GM21786 (cell line): Measurements from ENCODE around the gene ANKRD22.

Experiments
- ATAC-seq: cut with Tn5 transposase; IDR thresholded peaks from one replicate; pipeline ENCODE4 v1.9.1; 2021; ENCODE audit not compliant: unreplicated experiment

ANKRD22 gene

DNA sequence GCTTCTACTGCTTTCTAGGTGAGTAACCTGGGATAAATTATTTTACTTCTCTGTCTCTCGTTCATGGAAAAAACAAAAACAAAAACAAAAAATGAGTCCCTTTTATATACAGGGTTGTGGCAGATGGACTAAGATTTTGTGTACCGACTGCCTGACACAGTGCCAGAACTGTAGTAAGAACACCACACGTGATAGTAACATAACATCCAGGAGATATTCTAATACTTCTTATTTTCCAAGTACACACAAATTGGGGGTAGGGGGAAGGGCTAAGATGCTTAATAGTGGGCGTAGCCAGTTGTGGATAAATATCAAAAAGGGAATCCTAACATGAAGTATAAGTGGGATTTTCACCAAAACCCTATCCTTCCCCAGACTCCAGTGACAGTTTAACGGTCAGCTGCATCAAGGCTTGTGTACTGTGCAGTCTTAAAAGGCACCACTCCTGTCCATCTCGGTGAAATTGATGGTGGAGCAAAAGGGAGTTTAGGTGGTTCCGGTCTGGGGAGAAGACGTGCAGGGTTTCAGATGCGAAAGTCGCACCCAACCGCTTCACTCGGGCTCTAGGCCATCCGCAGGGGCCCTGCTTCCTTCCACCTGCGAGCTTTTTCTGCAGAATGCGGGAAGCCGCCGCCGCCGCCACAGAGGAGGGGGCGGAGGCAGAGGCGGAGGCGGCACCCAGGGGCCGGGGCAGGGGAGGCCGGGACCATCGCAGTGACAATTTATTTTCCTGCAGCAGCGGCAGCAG, 28.1 kb upstream of the ANKRD22 start, which contains the start of gene STAMBPL1:
Gene STAMBPL1 (plus strand): TSS at position 712 of the 748 bp plus-strand sequence. CDS start 21,464 bp downstream, outside the sequence.
- peak; percentile 53 for ATAC-seq

DNA sequence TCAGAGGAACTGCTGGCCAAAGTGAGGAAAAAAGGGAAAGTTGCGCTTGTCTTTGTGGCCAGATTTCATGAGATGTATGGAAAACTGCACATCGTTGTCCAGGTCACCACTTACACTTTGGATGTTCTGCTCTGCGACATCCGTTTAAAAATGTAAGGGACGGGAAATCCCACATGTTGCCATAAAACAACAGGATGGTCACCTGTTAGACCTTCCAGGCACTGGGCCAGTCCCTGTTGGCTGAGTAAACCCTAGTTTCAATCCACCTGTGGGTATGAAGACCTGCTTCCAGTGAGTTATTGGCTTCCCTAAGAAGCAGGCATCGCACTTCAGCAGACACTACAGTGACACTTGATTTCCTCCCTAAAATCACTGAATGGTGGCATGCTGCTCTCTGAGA, 25.7 kb upstream of the ANKRD22 start:
- no peak for ATAC-seq

GRCh38 chr10:88875081-88875480, 23.4 kb upstream of the ANKRD22 start:
- no peak for ATAC-seq

DNA sequence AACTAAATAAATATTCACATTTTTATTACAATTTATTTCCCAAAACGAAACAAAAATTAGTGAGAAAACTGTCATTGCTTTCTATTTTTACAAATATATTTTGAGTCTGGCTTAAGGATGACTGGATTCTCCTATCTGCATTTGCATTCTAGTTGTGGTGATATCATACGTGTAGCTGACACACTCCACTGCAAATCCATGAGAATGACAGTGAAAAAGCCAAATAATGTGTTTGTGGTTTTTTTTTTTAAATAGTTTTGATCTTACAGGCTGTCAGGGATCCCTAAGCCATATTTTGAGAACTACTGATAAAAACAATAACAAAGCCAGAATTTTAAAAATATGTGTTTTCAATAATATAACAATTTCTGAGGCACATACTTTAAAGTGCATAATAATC, 22.6 kb upstream of the ANKRD22 start:
- no peak for ATAC-seq

GRCh38 chr10:88873757-88874156, 22.1 kb upstream of the ANKRD22 start:
- ATAC-seq, result no peak

GRCh38 chr10:88870089-88870488, 18.4 kb upstream of the ANKRD22 start:
- ATAC-seq, result no peak

DNA sequence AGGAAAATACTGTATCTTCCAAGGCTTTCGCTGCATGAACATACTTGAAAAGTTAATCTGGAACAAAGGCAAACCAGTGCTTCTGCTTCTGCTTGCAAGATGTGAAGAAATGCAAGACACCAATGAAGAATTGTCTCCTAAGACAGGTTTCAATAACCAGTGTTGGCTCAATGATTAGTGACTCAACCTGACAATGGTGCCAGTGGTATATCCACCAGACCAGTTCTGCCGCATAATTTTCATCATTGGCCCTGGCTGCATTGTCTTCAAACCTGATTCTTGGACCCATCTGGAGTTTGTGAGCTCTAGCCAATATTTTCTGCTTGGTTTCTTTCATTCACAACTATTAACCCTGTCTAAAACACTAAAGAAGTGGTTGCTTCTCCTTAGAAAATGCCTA, 14.8 kb upstream of the ANKRD22 start:
- ATAC-seq, result no peak

- ATAC-seq, result no peak
Observed at GRCh38 chr10:88865281-88865876, 13.7 kb upstream of the ANKRD22 start.

DNA sequence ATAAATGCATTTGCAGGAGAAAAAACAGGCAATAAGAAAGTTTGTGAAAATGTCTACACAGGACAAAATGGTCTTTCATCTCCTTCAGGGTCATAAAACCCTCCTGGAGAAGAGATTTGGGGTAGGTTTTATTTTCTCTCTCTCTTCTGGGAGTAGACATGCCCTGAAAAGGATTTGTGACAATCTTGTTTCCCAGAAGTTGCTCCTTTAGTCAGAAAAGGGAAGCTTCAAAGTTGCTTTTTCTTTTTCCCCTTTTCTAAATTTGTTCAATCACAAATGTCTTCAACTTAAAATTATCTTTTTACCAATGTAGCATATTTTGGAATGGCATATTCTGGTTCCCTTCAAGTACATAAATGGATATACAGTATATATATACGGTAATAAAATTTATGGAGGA, 9.4 kb upstream of the ANKRD22 start:
- ATAC-seq, result no peak

DNA sequence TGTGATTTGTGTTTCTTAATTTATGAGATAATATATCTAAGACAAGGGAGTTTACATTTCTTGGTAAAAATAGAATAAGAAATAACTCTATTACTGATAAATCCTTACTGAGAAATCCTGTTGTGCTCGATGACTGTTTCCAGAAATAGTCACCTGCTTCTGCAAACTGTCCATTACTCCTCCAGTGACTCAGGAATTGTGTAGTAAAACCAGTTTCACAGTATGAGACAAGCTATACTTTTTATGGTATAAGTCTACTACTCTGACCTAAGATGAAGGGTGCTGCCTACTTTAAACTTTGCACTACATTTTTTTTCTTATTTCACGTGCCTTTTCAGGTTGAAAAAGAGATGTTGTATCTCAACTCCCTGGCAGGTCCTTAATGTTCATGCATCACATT, 6.8 kb upstream of the ANKRD22 start:
- ATAC-seq, result no peak

GRCh38 chr10:88857831-88858230, 6.2 kb upstream of the ANKRD22 start:
- ATAC-seq, result no peak

DNA sequence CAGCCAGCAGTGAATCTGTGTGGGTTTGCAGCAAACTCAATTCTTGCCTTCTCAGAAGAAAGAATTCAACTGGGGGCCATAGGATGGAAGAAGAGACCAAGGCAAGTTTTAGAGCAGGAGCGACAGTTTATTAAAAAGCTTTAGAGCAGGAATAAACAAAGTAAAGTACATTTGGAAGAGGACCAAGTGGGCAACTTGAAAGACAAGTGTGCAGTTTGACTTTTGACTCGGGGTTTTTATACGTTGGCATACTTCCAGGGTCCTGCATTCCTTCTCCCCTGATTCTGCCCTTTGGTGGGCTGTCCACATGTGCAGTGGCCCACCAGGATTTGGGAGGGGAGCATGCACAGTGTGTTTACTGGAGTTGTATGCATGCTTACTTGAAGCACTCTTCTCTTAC, 3.0 kb upstream of the ANKRD22 start:
- no peak for ATAC-seq

- ATAC-seq, result no peak
Observed at GRCh38 chr10:88853155-88853881, 1.7 kb upstream of the ANKRD22 start.

DNA sequence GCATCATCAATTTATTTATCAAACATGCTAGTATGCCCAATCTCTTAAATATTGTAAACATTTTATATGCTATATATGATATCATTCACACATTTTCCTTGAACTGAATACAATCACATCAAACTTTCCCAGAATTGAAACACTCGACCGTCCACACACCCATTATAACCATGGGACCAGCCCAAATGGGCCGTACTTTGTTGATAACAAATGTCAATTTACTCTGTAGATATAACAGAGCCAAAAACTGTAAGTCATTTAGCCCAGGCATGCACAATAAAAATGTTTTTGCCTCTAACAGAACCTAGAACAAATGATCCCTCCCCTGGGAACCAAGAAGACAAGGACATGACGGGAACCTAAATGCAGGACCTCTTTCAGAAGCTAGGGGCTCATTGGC, 683 bp upstream of the ANKRD22 start:
- ATAC-seq, result no peak

DNA sequence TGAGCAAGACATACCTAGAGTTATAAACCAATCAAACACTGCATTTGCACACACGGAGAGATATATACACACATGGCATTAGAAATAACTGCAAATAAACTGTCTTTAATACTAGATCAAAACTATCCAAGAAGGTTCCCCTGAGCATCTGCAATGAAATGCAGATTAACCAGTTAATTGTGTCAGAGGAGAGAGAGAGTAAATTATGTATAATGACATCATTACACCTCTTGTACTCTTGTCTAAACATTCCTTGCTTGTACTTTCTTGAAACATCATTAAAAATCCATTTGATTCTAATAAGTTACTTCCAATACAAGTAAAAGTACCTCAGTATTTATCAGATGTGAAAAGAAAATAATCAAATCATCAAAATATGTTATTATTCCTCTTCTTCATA, 932 bp downstream of the ANKRD22 start:
- no peak for ATAC-seq

- no peak for ATAC-seq
Observed at GRCh38 chr10:88849234-88849633, 2.4 kb downstream of the ANKRD22 start.

DNA sequence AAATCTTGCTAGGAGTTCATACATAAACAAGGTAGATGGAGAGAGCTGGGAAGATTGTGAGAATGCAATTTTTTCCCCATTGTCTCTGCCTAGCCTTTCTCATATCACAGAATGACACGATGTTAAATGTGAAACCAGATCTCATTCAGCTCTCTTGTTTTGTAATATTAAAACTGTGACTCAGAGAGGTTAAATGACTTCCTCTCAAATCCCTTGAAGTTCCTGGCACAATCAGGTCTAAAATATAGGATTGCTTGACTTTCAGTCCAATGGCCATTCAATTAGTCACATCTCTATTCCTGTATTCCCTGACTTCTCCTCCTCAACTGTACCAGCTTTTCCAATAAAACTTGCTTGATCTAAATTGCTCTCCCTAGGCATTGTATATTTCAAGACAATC, 3.1 kb downstream of the ANKRD22 start:
- ATAC-seq, result no peak

DNA sequence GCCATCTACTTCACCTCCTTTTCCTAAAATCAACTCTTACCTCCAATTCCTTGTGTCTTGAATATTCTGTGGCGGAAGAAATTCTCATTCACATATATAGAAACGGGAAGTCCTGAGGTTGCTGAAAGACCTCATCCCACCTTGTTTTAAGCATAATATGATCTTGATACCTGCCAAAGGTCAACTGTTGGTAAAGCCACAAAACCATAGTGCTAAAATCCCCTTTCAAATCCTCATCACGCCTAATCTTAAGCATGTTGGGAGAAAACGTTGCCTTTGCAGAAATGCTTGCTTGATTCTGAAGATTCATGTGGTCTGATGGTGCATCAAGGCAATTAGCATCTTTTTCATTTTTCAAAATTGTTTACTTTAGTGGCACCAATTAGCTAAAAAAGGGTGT, 8.5 kb downstream of the ANKRD22 start:
- ATAC-seq, result no peak

DNA sequence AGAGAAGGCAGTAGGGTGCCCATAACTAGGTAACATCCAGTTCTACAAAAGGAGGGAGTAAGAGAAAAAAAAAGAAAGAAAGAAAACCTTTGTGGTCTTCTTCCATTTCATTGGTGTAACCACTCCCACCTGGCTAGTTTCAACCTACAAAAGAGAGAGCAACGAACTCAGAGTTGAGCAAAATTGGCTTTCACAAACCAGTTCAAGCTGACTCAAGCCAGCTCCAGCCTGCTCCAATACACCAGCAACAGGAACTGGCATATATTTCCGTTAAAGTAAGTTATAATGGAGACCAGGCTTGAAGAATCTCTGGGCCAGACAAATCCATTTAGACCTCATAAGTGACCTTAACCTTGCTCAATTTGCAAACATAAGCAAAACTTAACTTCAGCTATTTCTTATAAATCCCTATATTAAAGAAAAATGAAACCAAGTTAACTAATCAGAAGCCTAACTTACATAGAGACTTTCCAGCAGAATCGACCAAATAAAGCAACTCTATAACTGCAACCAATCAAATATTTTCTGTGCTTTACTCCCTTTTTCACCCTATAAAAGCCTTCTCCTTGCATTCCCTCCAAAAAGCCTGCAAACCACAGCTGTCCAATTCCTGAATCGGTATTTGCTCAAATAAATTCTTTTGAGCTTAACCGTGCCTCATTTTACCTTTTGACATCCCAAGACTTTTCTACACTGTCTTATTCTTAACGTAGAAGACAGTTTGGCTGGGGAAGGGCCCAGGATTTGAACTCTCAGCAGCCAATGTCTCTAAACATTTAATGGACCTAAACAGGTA, 10.1 kb downstream of the ANKRD22 start:
- ATAC-seq, result no peak

- ATAC-seq, result no peak
Observed at GRCh38 chr10:88840881-88841280, 10.8 kb downstream of the ANKRD22 start.

- ATAC-seq, result no peak
Observed at GRCh38 chr10:88840104-88840503, 11.5 kb downstream of the ANKRD22 start.
